ENCODE results near the gene DISP2. TPM values are rescaled to one million over a fixed set of nuclear protein-coding genes. Genes with fewer than 3 reads are reported as not detected.

DISP2 gene
- total RNA-seq, 2 experiments from 2014 or later: 1.5 to 2.0 TPM

DNA sequence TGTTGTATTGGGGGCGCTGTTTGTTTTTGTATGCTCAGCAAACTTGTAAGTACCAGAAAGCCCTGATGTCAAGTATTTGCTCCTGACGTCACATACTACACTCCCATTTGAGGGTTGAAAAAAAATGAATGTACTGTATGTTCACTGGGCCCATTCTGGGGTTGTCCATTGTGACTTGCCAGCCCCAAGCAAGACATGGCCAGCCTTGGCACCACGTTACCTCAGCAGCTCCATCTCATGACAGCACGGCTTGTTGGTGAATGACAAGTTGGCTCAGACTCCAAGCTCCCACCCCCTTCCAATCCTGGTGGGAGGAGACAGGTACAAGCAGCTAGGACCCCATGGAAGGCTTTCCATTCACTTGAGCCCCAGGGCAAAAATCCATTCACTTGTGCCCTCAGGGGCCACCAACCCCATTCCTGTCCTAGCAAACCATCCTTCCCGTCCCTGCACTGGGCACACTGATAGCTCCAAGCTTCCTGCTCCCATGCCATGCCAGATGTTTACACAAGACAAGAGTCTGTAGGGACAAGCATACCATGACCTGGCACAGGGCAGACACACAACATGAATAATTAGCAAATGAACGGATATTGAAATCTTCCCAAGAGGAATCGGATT is 5.6 kb upstream of the DISP2 start:
- DNase-seq (no peak), ATAC-seq (ENCODE audit: low read depth) (no peak)
- Mint-ChIP-seq H3K36me3 (no peaks in the 10 kb centered on the region), H3K27ac (no peak overlapping the region), H3K9me3 (no peaks in the 10 kb centered on the region), H3K4me3 (no peak overlapping the region), H3K4me1 (peaks cover 7% of the 10 kb centered on the region), H3K27me3 (peaks cover 21% of the 10 kb centered on the region)
- POLR2A ChIA-PET: interaction anchor here (0.6 kb wide), 1 partner anchor 65 kb away, joined by 3 read pairs; no protein-coding TSS in a partner anchor

DNA sequence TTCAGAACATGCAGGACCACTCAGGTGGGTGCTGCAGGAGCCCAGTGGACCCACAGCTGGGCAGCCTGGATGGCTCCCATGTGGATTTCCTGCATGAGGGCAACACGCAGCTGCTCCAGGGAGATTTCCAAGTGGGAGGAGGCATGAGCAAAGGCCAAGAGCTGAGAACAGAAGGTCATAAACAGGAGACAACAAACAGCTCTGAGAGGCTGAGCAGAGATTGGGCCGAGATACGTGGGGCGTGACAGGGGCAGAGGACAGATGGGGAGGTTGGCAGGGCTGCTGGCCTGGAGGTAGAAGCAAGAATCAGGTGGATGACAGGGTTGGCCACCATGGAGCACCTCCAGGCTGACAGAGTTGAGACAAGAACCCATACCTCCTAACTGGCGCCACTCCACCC is 4.3 kb upstream of the DISP2 start:
- Mint-ChIP-seq H3K4me3 (no peak overlapping the region), H3K36me3 (no peaks in the 10 kb centered on the region), H3K27ac (no peak overlapping the region), H3K9me3 (no peaks in the 10 kb centered on the region), H3K27me3 (peaks cover 21% of the 10 kb centered on the region), H3K4me1 (peaks cover 10% of the 10 kb centered on the region)
- no peak for ATAC-seq (ENCODE audit: low read depth)
- DNase-seq: no peak
- POLR2A ChIA-PET: no interaction called here

DNA sequence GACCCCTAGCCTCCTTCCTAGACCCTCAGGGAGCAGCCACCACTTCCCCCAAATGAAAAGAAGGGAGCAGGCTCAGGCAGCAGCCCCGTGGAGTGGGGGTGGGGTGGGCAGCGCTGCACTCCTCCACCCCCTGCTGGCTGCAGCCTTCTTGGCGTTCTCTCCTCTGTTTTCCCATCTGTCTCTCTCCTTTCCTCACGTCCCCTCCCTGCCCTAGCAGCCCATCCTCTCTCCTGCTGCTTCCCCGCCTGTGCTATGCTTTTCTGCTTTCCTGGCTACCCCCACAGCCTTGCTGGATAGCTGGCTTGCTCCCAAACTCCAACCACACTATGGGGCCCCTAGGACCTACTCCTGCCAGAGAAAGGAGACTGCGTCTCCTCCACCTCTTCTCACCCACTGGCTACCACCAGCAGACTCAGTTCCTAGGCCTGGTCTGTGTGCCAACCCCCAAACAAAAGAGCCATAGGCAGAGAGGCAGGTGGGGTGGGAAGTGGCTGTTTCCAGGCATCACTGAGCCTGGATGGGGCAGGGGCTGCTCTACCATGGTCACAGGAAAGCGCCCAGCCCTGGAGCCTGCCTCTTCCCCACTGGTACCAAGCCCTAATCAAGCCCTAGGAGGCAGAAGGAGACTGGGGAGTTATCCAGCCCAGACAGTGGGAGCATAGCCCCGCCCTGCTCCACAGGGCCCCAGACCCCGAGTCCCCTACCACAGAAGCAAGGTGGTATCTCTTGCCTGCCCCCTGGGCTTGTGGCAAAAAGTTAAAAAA is 3.4 kb upstream of the DISP2 start:
- POLR2A ChIA-PET: interaction anchor here (0.7 to 1.1 kb wide), 3 partner anchors 31 to 75 kb away, joined by 3 read pairs; partner anchors contain the start of gene INAFM2
- no peak for DNase-seq

DNA sequence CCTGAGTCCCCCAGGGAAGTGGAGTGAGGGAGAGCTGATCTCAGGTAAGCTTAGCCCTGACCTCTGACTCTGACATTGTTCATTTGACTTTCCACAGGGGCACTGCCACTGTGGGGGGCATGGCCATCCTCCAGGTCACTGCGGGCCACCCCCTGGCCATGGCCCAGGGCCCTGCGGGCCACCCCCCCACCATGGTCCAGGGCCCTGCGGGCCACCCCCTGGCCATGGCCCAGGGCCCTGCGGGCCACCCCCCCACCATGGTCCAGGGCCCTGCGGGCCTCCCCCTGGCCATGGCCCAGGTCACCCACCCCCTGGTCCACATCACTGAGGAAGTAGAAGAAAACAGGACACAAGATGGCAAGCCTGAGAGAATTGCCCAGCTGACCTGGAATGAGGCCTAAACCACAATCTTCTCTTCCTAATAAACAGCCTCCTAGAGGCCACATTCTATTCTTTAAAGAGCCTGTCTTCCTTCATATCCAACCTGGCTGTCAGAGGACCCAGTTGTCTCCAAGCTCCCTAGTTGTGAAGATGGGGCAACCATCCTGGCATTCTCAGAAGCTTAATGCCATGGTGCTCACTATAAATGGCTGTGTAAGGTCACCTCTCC is 1.9 kb upstream of the DISP2 start:
- H3K27me3 Mint-ChIP-seq: peaks cover 21% of the 10 kb centered on the region
- peaks cover 16% of the 10 kb centered on the region for H3K4me1 Mint-ChIP-seq
- DNase-seq (no peak), ATAC-seq (ENCODE audit: low read depth) (no peak)
- POLR2A ChIA-PET: interaction anchor here (1.0 to 1.2 kb wide), 2 partner anchors 11 to 61 kb away, joined by 3 to 6 read pairs; no protein-coding TSS in a partner anchor
- H3K9me3 Mint-ChIP-seq: no peaks in the 10 kb centered on the region
- H3K27ac Mint-ChIP-seq: no peak overlapping the region
- no peak overlapping the region for H3K4me3 Mint-ChIP-seq
- no peaks in the 10 kb centered on the region for H3K36me3 Mint-ChIP-seq

More for the DNA sequence above, 3.4 kb upstream of the DISP2 start:
- H3K27ac Mint-ChIP-seq: no peak overlapping the region
- H3K27me3 Mint-ChIP-seq: peaks cover 21% of the 10 kb centered on the region
- H3K4me1 Mint-ChIP-seq: peaks cover 16% of the 10 kb centered on the region
- no peaks in the 10 kb centered on the region for H3K9me3 Mint-ChIP-seq
- ATAC-seq (ENCODE audit: low read depth): no peak
- no peaks in the 10 kb centered on the region for H3K36me3 Mint-ChIP-seq
- H3K4me3 Mint-ChIP-seq: no peak overlapping the region

DNA sequence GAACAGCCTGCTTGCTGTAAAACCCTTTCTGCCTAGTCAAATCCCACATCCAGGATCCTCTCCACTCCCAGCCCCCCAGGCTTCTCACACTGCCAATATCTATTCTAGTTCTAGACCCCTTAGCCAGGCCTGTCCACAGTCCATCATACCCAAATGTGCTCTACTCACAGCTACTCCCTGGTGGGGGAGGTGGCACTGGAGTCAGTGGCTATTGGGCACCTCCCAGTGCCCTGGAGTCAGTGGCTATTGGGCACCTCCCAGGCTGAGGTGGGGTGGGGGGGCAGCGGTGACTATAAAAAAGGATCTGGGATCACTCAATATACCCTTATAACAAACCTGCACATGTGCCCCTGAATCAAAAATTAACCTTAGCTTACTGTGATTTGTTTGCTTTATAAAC is 773 bp upstream of the DISP2 start:
- Mint-ChIP-seq H3K27ac (no peak overlapping the region), H3K27me3 (peaks cover 21% of the 10 kb centered on the region)
- POLR2A ChIA-PET: interaction anchor here (1.2 to 2.2 kb wide), 2 partner anchors 9 to 49 kb away, joined by 6 to 8 read pairs; partner anchors contain the start of gene PLCB2

DNA sequence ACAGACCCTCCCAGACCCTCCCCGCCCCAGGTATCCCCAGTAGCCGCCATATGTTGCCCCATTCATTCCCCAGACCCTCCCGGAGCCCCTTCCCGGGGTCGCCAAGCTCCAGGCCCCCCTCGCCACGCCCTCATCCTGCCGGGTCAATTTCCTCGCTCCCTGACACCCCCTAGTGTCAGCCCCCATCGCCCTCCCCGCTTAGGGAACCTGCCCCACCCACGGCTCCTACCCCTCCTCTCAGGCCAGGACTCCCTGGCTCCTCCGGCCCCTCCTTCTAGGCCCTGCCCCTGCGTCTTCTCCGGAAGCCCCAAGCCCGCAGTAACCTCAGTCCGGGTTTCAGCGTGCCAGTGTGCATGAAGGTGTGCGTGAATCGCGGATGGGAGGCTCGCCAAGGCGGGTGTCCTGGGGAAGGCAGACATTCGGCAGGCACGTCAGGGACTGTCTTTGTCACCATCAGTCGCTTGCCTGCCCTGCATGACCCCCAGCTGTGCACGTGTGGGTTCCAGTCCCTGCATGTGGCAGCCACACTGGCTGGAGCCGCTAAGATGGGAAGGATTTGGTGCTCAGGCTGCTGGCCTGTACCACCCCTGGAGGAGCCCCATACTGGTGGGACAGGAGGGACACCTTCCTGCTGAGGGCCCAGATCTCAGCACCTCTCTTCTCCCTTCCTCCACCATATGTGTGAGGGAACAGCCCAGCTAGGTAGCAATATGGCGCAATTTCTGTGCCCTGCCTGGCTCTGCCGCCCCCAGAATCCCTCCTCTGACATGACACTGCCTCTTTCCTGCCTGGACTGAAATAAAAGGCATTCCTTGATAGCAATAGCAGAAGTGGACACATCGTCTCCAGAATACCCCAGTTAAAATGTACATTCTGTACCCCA is 693 bp downstream of the DISP2 start:
- peaks cover 16% of the 10 kb centered on the region for H3K4me1 Mint-ChIP-seq
- peak overlapping the region; percentile 82 for H3K4me3 Mint-ChIP-seq
- H3K27ac Mint-ChIP-seq: peak overlapping the region; percentile 43
- no peaks in the 10 kb centered on the region for H3K9me3 Mint-ChIP-seq
- POLR2A ChIA-PET: interaction anchor here (0.6 to 2.2 kb wide), 3 partner anchors 24 to 51 kb away, joined by 3 to 8 read pairs (median 3); partner anchors contain the start of genes KNSTRN and PLCB2
- H3K36me3 Mint-ChIP-seq: no peaks in the 10 kb centered on the region
- peak; percentile 65 for DNase-seq
- peak; percentile 21 for ATAC-seq (ENCODE audit: low read depth)
- peaks cover 17% of the 10 kb centered on the region for H3K27me3 Mint-ChIP-seq

More for the DNA sequence above, 773 bp upstream of the DISP2 start:
- no peak for DNase-seq
- H3K4me3 Mint-ChIP-seq: peak overlapping the region; percentile 80
- H3K4me1 Mint-ChIP-seq: peaks cover 16% of the 10 kb centered on the region
- no peak for ATAC-seq (ENCODE audit: low read depth)
- H3K36me3 Mint-ChIP-seq: no peaks in the 10 kb centered on the region
- H3K9me3 Mint-ChIP-seq: no peaks in the 10 kb centered on the region

DNA sequence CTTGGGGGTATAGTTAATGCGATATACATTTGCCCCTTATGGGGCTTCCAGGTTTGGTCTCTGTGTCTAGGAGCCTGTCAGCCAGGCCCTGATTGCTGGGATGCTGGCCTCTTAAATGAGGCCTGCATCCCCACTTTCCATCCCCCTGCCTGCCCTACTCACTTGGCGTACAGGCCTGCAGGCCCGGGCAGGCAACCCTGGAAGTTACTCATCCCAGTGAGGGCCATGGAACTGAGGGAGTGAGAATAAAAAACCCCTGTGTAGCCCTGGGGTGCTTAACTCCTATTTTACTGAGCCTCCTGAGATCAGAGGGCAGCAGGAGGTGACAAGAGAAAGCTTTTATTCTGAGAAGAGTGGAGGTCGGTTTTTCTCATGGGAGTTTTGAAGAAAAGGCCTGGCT is 2.0 kb downstream of the DISP2 start:
- Mint-ChIP-seq H3K36me3 (no peaks in the 10 kb centered on the region), H3K4me3 (no peak overlapping the region), H3K9me3 (no peaks in the 10 kb centered on the region), H3K4me1 (peaks cover 14% of the 10 kb centered on the region), H3K27me3 (peaks cover 9% of the 10 kb centered on the region), H3K27ac (no peak overlapping the region)
- no peak for DNase-seq
- ATAC-seq (ENCODE audit: low read depth): no peak
- POLR2A ChIA-PET: interaction anchor here (0.6 kb wide), 1 partner anchor 209 kb away, joined by 3 read pairs; the partner anchor contains the start of gene RPUSD2

DNA sequence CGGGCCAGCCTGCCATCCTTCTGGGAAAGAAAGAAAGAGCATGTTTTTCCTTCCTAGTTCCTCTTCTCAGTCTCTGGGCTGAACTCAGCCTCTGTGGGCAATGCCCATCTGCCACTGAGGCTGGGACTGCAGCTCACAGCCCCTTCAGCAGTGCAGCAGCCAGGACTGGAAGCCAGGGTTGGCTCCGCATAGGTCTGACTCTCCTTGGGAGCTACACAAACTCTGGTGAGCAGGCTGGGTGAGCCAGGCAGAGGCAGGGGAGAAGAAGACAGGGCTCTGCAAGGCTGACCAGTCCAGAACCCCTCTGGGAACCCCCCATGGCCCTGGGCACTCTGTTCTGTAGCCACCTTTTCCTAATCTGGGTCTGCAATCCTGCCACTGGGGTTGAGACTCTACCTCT is 3.6 kb downstream of the DISP2 start:
- H3K9me3 Mint-ChIP-seq: no peaks in the 10 kb centered on the region
- H3K27ac Mint-ChIP-seq: no peak overlapping the region
- no peak overlapping the region for H3K4me3 Mint-ChIP-seq
- no peak for DNase-seq
- H3K36me3 Mint-ChIP-seq: no peaks in the 10 kb centered on the region
- H3K27me3 Mint-ChIP-seq: peaks cover 2% of the 10 kb centered on the region
- POLR2A ChIA-PET: no interaction called here
- H3K4me1 Mint-ChIP-seq: peaks cover 18% of the 10 kb centered on the region
- ATAC-seq (ENCODE audit: low read depth): no peak

DNA sequence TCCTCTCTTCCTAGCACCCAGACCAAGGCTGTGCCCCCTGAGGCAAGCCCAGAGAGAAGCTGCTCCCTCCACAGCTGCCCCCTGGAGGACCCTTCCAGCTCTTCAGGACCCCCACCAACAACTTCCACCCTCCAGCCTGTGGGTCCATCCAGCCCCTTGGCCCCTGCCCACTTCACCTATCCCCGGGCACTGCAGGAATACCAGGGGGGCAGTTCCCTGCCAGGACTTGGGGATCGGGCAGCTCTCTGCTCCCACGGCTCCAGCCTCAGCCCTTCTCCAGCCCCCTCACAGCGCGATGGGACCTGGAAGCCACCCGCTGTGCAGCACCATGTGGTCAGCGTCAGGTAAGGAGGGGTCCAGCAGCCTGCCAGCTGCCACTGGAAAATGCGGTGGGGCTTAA is 5.6 kb downstream of the DISP2 start:
- no peak overlapping the region for H3K4me3 Mint-ChIP-seq
- POLR2A ChIA-PET: interaction anchor here (0.8 kb wide), 1 partner anchor 42 kb away, joined by 3 read pairs; the partner anchor contains the start of gene IVD
- H3K36me3 Mint-ChIP-seq: no peaks in the 10 kb centered on the region
- H3K9me3 Mint-ChIP-seq: no peaks in the 10 kb centered on the region
- ATAC-seq (ENCODE audit: low read depth) (no peak), DNase-seq (no peak)
- peaks cover 19% of the 10 kb centered on the region for H3K4me1 Mint-ChIP-seq
- H3K27me3 Mint-ChIP-seq: no peaks in the 10 kb centered on the region
- no peak overlapping the region for H3K27ac Mint-ChIP-seq

DNA sequence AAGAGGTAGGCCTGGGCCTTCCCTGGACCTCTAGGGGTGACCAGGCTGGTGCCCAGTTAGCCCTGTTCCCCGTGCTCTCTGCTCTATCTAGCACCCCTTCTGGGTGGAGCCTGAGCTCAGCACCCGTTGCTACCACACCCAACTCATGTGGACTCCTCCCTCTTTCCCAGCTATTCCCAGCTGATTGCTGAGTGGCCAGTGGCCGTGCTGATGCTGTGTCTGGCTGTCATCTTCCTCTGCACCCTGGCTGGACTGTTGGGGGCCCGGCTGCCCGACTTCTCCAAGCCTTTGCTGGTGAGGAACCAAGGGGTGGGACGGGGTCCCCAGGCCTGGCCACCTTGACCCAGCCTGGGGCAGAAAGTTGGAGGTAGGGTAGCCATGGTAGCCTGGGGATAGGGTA is 6.2 kb downstream of the DISP2 start:
- DNase-seq (no peak), ATAC-seq (ENCODE audit: low read depth) (no peak)
- H3K36me3 Mint-ChIP-seq: no peaks in the 10 kb centered on the region
- H3K27ac Mint-ChIP-seq: no peak overlapping the region
- H3K9me3 Mint-ChIP-seq: no peaks in the 10 kb centered on the region
- H3K4me1 Mint-ChIP-seq: peaks cover 12% of the 10 kb centered on the region
- no peak overlapping the region for H3K4me3 Mint-ChIP-seq
- no peaks in the 10 kb centered on the region for H3K27me3 Mint-ChIP-seq
- POLR2A ChIA-PET: no interaction called here

DNA sequence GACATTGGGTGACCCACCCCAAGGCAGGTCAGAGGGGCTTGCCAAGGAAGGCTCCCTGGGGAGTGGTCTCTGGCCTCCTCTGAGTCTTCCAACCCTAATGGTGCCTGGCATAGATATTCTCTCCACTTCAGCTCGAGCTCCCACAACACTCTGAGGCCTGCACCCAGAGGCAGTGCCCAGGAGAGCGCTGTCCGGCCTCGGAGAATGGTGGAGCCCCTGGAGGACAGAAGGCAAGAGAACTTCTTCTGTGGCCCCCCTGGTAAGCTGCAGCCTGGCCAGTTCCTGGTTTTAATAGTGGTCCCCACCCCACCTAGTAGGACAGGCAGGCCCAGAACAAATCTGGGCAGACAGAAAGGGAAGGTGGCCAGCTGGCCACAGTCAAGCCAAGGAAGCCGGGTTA is 7.0 kb downstream of the DISP2 start:
- POLR2A ChIA-PET: interaction anchor here (1.6 kb wide), 1 partner anchor 40 kb away, joined by 3 read pairs; the partner anchor contains the start of gene IVD
- Mint-ChIP-seq H3K36me3 (no peaks in the 10 kb centered on the region), H3K27me3 (no peaks in the 10 kb centered on the region), H3K4me1 (peaks cover 12% of the 10 kb centered on the region), H3K4me3 (no peak overlapping the region), H3K9me3 (no peaks in the 10 kb centered on the region), H3K27ac (no peak overlapping the region)
- ATAC-seq (ENCODE audit: low read depth): no peak
- DNase-seq: no peak

DNA sequence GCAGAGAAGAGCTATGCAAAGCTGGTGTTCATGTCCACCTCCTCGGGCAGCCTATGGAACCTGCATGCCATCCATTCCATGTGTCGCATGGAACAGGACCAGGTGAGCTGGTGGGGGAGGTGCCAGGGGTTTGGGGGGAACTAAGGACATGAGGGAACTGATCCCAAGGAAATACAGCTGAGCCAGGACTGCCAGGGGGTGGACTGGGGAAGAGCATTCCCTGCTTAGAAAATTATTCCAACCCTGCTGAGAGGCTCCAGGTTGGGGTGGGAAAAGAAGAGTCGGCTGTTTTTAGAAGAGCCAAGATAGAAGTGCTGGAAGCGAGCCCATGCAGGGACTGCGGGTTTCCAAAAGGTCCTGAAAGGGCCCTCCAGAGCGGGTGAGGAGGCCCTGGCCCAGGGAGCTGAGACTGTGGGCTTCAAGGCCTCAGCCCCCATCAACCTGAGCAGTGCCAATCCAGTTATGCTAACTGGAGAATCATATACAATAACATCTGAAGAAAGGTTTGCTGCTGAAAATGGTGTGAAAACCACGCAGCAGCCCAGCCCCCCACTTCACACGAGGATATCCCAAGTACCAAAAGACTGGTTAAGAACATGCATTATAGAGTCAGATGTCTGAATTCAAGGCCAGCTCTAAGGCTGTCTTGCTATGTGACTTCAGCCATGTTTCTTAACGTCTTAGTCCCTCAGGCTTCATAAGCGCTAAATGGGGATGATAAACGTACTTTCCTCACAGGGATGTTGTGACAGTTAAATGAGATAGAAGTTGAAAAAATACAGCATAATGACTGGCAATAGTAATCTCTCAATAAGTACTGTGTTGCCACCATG is 7.8 kb downstream of the DISP2 start:
- Mint-ChIP-seq H3K9me3 (no peaks in the 10 kb centered on the region), H3K4me3 (no peak overlapping the region), H3K4me1 (peaks cover 14% of the 10 kb centered on the region), H3K27ac (peak overlapping the region; percentile 40), H3K27me3 (peaks cover 3% of the 10 kb centered on the region), H3K36me3 (no peaks in the 10 kb centered on the region)
- POLR2A ChIA-PET: interaction anchor here (1.5 to 4.0 kb wide), 3 partner anchors 9 to 56 kb away, joined by 3 to 22 read pairs (median 6); partner anchors contain the start of gene IVD
- DNase-seq: no peak
- ATAC-seq (ENCODE audit: low read depth): no peak

All from activated naive CD8-positive, alpha-beta T cell treated with anti-CD3 and anti-CD28 coated beads, Interleukin-2, amount 10 ng/mL, durations not matched to agents 7 days and 5 days (primary cell).